Fibroblast of the conjunctiva (primary cell): Measurements from ENCODE around the gene PLCH1.

Source experiments
- DNase-seq: peaks from one replicate; pipeline ENCODE4 v3.0.0-alpha.2; 2010; ENCODE audit warnings: low read depth

The PLCH1 gene

DNA sequence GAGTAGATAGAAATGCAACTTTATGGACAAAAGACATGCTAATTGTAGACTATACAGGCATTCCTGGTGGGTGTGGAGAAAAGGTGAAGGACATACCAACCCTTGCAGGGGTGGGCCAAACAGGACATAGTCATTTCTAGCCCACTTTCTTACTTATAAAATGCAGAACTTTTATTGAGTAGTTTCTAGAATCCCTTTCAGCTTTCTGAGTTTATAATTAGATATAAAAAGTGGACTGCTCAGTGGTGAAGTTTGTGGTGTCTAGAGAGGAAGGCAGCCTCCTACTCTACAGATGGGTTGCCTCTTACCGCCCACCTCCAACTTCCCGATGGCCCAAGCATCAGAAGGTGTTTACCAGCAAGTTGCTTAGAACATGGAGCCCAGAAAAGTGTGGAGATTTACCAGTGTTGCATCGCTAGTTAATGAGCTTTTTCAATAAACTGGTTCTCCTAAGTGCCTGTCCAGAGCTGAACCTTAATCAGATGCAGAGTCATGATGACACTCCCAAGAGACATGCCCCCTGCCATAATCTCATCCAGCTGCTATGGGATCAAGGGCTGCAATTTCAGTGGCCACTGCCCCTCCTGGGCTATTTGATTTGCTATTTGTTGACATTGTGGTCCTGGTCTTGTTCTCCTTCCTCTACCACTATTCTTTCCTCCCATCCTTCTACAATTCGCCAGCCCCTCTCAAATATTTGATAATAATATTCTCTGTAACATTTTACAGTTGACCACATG lies 373.9 kb downstream of the PLCH1 start:
- DNase-seq = no peak

DNA sequence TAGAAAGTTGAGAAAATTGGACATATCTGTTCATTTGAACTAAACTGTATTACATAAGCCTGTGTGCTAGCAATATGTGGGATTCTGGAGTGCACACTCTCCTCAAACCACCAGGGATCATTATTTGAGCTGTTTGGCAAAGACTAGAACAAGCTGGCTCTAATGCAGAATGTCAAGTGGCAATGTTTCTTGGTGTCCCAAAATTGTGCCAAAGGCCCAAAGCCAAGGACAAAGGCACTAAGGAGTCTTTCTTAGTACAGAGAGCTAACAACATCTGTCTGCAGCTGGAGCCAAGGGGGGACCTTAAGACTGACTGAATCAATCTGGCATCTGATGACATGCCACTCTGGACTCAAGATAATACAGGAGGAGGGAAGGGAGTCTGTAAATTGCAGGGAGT lies 374.7 kb downstream of the PLCH1 start:
- DNase-seq = no peak

DNA sequence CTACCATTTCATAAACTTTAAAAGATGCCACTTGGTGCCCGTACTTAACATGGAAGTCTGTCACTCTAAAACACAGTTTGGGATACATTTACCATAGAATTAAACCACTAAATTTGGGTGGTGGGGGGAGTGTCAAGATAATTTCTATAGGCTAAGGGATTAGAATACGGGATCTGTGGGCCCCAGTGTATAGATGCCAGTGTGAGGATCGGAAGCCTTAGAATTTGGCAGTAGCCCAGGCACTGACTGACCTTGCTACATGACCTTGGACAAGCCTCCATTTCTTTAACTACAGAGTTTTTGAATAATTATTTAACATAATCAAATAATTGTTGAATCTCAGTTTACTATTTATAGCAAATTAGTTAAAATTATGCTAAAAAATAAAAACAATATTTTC lies 375.1 kb downstream of the PLCH1 start:
- DNase-seq = no peak

DNA sequence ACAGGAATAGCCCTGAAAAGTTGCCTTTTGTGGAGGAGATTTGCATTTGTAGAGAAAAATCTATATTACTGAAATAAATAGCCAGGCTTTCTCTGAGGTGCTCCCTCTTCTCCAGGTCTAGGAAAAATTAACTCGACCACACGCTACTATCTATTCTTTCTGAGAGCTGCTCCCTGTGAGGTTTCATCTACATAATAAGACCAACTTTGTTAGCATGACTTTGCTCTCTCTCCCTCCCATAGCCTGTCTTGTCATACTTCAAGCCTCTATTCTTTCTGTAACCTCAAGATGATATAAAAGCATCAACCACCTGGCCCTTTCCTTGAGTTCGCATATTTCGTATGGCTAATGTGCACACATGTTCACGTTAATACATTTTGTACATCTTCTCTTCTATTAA lies 375.6 kb downstream of the PLCH1 start:
- DNase-seq = no peak

DNA sequence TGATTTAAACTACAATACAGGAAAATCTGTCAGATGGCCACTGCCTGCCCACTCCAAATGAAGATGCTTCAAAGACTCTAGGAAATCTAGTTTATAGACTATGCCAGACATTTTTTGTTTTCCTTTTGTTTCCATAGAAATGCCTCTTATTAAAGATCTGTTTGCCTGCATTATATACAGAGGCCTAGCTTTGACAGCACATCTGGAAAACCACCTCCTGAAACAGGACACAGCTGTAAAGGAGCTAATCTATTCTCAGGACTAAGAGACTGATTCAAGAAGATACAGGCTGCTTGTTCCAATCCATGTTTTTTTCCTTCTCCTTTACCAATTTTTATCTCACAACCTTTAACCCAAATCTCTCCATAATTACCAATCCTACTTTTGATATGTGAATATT lies 376.1 kb downstream of the PLCH1 start:
- no peak for DNase-seq

DNA sequence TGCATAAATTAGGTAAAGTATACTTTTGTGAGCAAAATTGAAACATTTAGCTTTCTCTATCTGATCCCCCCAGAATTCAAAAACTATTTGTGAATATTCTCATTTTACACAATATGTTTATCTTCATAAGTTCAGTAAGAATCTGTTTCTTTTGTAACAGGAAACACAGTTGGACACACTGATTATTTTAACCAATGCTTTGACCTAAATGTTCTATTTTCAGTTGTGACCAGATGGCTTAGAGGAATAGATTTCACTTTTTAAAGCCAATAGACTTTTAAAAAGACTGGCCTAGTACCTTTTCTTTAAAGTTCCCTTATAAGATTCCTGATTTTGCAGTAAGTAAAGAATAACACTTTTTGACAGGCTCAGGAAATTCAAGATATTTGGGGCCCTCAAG lies 377.4 kb downstream of the PLCH1 start:
- no peak for DNase-seq

DNA sequence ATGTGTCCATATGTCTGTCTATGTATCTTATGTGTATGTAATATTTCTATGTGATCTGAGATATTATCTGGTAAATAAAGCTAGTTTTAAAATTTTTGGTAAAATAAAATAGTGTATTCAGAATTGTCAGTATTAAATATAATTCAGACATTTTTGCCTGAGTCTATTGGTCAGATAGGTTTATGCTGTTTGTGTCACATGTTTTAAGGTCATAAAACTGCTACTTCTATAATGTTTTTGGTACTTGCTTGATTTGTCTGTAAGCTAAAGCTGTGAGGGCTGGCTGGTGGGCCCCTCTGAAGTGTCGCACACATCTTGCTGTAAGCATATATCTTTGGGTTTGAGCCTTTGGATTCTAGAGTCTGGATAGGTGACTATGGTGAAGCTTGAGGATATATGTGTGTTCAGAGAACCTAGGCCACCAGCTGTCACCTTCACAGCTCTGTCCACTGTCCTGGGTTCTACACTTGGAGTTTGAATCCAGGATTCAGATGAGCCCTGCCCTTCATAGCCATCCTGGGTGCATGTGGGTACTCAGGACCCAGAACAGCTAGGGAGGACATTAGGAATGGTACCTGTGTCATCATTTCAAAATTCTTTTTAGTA lies 379.6 kb downstream of the PLCH1 start:
- no peak for DNase-seq

DNA sequence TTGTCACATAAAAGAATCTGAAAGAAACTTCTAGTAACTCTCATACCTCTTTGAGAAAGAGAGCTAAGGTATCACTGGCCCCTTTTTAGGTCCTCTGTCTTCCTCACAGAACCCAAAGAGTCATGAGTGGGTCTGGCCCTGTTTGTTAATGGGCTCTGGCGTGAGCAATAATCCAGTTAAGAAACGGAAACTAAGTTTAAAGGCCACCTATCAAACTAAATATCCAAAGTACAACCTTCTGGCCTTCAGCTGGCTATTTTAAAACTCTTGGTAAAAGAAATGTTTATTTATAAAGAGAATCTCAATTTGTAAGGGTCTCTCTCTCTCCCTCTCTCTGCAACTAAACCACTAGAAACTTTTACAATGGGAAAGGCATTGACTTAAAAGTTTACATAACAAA lies 380.4 kb downstream of the PLCH1 start:
- DNase-seq = no peak

DNA sequence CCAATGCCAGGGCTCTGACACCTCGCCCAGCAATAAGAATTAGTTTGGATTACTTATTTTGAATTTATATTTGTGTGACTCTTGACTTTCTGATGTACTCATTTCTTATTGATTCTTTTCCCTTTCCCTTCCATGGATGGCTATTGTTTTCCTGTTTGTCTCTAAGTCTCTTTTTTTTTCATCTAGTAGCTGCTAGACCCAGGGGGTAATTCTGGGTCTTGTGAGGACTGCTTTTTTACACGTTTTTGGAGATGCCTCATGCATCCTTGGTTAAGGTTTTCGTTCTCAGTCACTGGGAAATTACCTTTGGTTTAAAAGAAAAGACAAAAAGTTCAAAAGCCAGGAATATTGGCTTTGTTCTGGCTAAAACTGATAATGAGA lies 381.2 kb downstream of the PLCH1 start:
- no peak for DNase-seq

DNA sequence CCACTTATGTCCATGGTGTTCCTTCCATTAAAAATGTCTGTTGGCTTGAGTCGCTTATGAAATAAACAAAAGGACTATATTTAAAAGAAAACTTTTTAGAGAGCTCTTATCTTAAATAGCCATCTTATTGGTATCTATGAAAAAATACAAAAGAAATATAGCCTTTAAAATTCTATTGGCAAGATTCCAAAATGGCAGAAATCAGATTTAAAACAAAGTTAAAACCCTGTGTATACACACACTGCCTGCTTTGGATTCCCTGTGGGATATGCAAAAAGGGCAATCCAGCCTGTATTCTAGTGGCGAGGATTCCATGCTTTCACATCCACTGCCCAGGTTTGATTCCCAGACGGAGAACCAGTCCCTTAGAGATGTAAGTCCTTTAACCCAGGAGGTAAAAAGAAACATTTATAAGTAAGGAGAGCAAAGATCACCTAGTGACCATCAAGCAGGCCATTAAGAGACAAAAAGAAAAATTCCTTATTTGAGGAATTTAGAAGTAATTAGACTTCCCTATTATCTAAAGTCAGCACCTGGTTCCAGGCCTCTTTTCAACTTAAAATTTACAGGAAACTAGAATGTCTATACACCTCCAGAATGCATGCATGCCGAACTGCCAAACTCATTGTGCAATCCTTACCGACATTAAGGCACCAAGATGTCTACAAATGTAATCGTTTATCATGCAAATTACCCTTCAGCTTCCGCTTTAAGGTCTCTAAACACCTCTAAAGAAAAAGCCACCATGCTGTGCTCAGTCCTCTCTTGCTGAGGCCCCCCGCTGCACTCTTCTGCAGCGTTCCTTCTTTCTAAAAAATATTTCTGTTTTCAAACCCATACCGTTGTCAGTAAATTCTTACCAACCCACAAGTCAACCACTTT lies 381.8 kb downstream of the PLCH1 start:
- no peak for DNase-seq

DNA sequence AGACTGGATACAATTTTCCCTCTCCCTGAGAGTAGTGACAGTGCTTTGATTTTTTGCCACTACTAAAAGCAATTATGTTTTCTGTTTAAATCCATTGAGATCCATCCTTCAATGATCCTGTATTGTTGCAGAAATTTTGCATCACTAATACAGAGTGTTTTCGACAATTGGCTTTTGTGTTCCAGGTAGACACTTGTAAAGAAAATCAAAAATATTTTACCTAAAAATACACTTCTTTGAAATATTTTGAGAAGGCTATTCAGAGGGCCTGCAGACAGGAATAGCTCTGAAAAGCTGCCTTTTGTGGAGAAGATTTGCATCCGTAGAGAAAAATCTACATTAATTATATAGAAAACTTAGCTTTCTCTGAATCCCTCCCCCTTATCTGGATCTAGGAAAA lies 384.6 kb downstream of the PLCH1 start:
- DNase-seq = no peak

DNA sequence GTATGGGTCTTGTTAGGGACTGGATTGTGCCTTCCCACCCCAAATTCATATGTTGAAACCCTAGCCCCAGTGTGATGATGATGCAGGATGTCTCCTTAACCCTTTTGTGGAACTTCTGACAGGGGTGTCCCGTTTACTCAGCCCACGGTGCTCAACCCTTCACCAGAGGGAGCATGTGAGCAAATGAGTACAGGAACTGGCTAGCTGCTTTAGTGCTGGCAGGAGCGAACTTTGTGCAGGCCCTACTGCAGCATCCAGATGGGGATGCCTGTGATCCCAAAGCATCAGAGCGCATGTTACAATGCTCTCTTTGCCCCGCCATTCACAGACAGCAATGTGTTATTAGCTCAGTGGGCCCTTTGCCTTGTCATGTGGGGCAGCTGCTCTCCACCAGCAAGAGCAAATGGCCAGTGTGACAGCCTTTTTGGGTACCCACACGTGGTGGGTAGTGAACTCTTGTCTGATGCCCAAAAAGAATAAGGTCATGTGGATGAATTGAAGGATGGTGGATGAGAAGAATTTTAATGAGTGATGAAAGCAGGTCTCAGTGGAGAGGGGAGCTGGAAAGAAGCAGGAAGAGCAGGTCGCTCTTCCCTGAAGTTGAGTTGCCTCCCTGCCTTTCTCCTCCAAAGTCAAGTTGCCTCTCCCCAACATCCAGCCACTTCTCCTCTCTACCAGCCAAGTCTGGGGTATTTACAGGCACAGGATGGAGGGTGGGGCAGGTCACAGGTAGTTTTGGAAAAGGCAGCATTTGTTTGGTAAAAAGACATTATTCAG lies 388.1 kb downstream of the PLCH1 start:
- no peak for DNase-seq

DNA sequence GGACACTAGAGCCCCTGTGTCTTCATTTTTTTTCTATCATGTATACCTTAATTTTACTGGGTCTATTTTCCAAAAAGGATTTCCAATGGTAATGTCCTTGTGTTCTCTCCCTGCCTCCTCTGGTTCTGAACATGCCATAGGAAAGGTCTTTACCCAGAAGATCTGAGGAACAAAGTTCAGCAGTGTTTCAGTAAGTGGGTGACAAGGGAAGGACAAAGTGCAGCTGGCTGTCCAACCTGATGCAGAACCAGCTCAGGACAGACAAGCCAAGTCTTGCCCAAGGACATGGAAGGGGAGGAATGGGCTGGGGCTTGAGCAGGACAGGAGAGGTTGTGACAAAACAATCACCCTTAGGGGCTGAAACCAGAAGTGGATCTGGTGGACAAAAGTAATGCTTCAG lies 390.2 kb downstream of the PLCH1 start:
- no peak for DNase-seq

DNA sequence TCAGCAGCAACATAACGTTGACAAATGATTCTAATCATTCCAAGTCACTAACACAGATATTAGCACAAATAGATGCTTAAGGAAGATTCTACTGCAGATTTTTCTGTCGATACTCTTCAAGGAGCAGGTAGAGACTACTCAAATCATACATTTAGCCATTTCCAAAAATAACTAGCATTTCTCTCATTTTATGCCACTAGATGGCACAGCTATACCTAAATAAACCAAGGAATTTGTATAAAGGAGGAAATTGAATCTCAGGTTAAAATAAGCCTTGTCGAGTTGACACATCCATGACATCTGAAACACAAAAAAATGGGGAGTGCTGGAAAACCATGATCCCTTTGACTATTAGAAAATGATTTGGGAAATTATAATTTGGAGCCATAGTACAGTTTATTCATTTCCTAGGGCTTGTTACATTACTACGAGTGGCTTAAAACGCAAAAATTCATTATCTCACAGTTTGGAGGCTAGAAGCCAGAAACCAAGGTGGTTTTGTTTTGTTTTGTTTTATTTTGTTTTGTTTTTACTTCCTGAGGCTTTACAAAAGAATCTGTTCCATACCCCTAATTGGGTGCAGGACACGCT lies 391.9 kb downstream of the PLCH1 start:
- peak; percentile 23 for DNase-seq

DNA sequence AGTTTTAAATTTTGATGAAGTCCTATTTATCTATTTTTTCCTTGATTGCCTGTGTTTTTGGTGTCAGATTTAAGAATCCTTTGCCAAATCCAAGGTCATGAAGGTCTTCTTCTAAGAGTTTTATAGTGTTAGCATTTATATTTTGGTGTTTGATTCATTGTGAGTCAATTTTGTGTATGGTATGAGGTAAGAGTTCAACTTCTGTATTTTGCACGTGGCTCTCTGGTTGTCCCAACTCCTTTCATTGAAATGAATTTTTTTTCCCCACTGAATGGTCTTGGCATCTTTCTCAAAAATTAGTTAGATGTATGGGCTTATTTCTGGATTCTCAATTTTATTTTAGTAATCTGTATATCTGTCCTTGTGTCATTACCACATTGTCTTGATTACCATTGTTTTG lies 394.3 kb downstream of the PLCH1 start:
- no peak for DNase-seq

DNA sequence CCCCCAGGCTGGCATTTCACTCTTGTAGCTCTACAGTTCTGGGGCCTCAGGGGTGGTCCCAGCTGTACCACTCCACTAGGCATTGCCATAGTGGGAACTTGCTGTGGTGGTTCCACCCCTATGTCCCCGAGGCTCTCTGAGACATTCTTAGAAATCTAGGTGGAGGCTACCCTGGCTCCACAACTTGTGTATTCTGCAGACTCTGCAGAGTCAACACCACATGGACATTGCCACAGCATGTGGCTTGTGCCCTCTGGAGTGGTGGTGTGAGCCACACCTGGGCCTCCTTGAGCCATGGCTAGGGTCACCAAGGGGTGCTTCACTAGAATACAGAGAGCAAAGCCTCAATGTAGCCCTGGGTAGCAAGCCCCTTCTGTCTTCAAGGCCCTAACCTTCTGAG lies 397.0 kb downstream of the PLCH1 start:
- DNase-seq = no peak

DNA sequence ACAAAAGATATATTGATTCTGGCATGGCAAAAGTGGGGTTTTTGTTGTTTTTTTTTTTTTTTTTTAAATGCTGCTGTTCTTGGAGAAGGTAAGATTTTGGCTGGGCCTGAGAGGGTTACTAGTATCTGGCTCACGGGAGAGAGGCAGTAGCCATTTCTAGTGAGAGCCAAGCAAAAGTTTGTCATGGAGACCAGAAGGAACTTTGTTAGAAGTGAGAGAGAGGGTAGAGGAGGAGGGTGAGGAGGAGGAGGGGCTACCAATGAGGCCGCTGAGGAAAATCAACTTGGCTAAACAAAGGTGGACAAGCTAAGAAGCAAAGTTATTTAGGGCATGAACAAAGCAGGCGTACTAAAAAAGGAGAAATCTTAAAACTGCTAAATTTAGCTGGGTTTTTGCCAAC lies 402.5 kb downstream of the PLCH1 start:
- no peak for DNase-seq

DNA sequence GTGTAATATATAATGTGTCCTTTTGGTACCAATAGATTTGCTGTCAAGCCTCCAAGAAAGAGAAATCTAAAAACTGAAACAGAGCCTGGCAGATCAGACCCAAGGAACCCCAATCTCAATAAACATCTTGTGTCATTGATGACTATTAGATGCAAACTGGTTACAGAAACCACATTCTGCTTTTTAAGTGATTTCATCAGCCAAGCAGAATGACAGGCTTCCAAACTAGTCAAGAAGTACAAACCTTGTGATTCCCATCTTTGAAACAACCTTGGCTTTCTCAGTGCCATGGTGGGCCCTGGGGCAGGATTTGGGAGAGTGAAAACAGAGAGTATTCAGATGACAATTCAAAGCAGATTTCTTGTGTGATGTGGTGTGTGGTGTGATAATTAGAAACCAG lies 405.8 kb downstream of the PLCH1 start:
- DNase-seq = peak; percentile 2

DNA sequence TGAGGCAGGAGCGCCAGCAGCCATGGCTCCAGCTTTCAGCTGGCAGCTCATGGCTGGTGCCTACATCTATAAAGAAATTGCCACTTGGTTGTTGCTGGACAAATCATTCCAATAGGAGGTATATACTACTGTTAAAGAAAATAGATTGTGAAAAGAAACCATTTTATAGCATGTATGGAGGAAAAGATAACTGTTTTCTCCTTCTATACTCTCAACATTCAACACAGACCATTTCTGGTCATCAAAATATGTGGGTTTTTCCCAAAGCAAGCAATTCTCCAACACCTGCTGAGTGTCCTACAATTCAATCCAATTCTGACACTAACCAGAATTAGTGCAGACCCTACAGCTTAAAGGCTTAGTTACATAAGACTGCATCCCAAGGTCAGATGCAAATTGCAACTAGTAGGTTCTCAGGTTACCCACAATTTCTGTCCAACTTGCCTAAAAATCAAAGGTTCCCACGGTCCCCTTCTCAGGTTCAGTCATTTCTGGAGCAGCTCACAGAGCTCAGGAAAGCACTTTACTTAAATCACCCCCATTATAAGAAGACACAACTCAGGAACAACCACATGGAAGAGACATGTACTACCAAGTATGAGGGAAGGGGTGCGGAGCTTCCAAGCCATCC lies 409.0 kb downstream of the PLCH1 start:
- no peak for DNase-seq

DNA sequence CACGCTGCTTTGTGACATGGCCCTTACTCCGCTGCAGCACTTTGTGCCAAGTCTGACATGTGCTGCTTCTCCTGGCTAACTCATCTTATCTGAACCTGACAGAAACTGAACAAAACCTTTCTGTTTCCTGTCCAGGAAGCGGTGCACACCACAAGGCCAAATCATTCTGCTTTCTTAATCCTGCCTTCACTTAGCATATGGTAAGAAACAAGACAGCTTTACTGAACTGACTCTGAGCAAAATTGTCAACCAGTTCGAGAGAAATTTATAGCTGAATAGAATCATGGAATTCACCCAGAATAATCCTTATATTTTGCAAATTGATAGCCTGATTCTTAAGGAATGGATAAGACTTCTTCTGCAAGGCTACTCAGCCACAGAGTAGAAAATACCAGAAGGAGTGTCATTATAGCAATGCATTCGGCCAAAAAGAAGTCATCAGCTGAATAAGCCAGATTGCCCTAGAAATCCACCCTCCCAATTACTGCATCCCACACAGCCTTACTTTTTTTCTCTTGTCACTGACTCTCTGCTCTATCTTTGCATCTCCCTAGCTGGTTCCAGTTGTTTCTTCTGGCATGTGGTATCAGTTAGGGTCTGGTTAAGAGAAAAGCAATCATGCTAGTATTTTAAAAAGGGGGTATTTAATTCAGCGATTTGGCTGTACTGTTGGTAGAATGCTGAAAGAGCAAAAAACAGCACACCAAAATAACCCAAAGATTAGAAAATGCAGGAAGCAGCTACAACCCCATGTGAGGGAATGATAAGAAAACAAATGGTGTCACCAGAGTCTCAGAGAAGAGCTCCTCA lies 409.8 kb downstream of the PLCH1 start:
- DNase-seq = no peak
